Gastroesophageal sphincter (tissue), 4 donors: ENCODE results near the gene NINL. TPM values are rescaled to one million over a fixed set of nuclear protein-coding genes. Genes with fewer than 3 reads are reported as not detected.

Experiments used
- ATAC-seq: fragments of 150-250 bp; one replicate; pipeline ENCODE4 v1.9.1; 2016; ENCODE audit warnings: mild to moderate bottlenecking, moderate library complexity
- H3K27ac ChIP-seq, 4 donors: fragments of 200-600 bp; sonication (generic) in 3 of 4; 1 replicate in 3 of 4; 2 replicates in 1 of 4; pipeline ENCODE4 v1.5.1; 2016 to 2019
- H3K27me3 ChIP-seq: fragments of 200-600 bp; sonication (generic); one replicate; pipeline ENCODE4 v1.5.1; 2019
- H3K36me3 ChIP-seq, 2 donors: fragments of 200-600 bp; sonication (generic); one replicate each; pipeline ENCODE4 v1.5.1; 2019; ENCODE audit warnings: control low read depth in 1 of 2
- H3K4me1 ChIP-seq, 3 donors: fragments of 200-600 bp; sonication (generic); 1 replicate in 2 of 3; 2 replicates in 1 of 3; pipeline ENCODE4 v1.5.1; 2016 to 2019; ENCODE audit warnings: control low read depth in 2 of 3
- H3K4me3 ChIP-seq, 2 donors: fragments of 200-600 bp; sonication (generic); one replicate each; pipeline ENCODE4 v1.5.1; 2019; ENCODE audit warnings: mild to moderate bottlenecking in 1 of 2, moderate library complexity in 1 of 2
- H3K9me3 ChIP-seq, 3 donors: fragments of 200-600 bp; sonication (generic); one replicate each; pipeline ENCODE4 v1.5.1; 2017 to 2019; ENCODE audit warnings: control low read depth in 2 of 3
- EP300 ChIP-seq: sonication (generic); formaldehyde crosslinking; IDR thresholded peaks from one replicate; pipeline ENCODE4 v1.6.1; 2017; ENCODE audit warnings: antibody characterized with exemption, mild to moderate bottlenecking
- POLR2A ChIP-seq, 2 donors: fragments of 450-650 bp; IDR thresholded peaks; one replicate each; pipeline ENCODE4 v1.6.1; 2017; ENCODE audit warnings: antibody characterized with exemption in 2 of 2, mild to moderate bottlenecking in 2 of 2, moderate library complexity in 1 of 2
- POLR2AphosphoS5 ChIP-seq: sonication (generic); formaldehyde crosslinking; IDR thresholded peaks from one replicate; pipeline ENCODE4 v1.6.1; 2017; ENCODE audit warnings: antibody characterized with exemption
- WGBS, 2 donors: methylation state at CpG; one replicate each; pipeline ENCODE4 v1.1.5; 2018; ENCODE audit warnings: low coverage in 1 of 2; 5-methylcytosine and 5-hydroxymethylcytosine counted together
- total RNA-seq, 4 donors: library from RNA; depleted of rRNA; stranded (reverse); fragments of >200 nt; gene quantifications; one replicate each; pipeline ENCODE4 v1.1.0, GENCODE V29; 2016
- TF ChIP-seq, protein P1 (sequence below), 4 experiments: fragments of 200-600 bp in 2 of 4; fragments of 450-650 bp in 2 of 4; sonication (generic) in 1 of 4; IDR thresholded peaks; one replicate each; pipeline ENCODE4 v1.5.1; 2017 to 2019; ENCODE audit warnings: antibody characterized with exemption in 4 of 4, mild to moderate bottlenecking in 2 of 4, moderate library complexity in 2 of 4

NINL gene
- total RNA-seq, 4 donors from 2014 or later, result 4.2 to 7.5 (median 5.8) TPM

GRCh38 chr20:25496165-25496967, 89.0 kb downstream of the NINL start:
- H3K27ac ChIP-seq, result no peak overlapping the region
- no peaks in the 10 kb centered on the region for H3K27me3 ChIP-seq
- TF ChIP-seq, protein P1, sequence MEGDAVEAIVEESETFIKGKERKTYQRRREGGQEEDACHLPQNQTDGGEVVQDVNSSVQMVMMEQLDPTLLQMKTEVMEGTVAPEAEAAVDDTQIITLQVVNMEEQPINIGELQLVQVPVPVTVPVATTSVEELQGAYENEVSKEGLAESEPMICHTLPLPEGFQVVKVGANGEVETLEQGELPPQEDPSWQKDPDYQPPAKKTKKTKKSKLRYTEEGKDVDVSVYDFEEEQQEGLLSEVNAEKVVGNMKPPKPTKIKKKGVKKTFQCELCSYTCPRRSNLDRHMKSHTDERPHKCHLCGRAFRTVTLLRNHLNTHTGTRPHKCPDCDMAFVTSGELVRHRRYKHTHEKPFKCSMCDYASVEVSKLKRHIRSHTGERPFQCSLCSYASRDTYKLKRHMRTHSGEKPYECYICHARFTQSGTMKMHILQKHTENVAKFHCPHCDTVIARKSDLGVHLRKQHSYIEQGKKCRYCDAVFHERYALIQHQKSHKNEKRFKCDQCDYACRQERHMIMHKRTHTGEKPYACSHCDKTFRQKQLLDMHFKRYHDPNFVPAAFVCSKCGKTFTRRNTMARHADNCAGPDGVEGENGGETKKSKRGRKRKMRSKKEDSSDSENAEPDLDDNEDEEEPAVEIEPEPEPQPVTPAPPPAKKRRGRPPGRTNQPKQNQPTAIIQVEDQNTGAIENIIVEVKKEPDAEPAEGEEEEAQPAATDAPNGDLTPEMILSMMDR (IDR thresholded peaks at IDR 0.05), result no peak
- no peak for TF ChIP-seq POLR2AphosphoS5
- no peak for TF ChIP-seq EP300
- no peak for TF ChIP-seq POLR2A (IDR thresholded peaks at IDR 0.05)
- H3K9me3 ChIP-seq, result no peaks in the 10 kb centered on the region
- H3K4me3 ChIP-seq, result no peak overlapping the region
- H3K4me1 ChIP-seq, result no peaks in the 10 kb centered on the region
- no peak for ATAC-seq
- 96 to 100% methylated on average over 2 to 5 of the region's 14 CpGs for WGBS, 2 donors
- H3K36me3 ChIP-seq, result peaks cover 0 to 43% of the 10 kb centered on the region in 2 donors

GRCh38 chr20:25495189-25495824, 90.0 kb downstream of the NINL start:
- no CpG with 5 or more reads among the region's 18 CpGs for WGBS, 2 donors
- Histone ChIP-seq H3K4me3 (no peak overlapping the region), H3K36me3 (peaks cover 0 to 43% of the 10 kb centered on the region in 2 donors), H3K27me3 (no peaks in the 10 kb centered on the region), H3K4me1 (no peaks in the 10 kb centered on the region), H3K9me3 (no peaks in the 10 kb centered on the region), H3K27ac (no peak overlapping the region)
- no peak for ATAC-seq
- TF ChIP-seq, protein P1 (IDR thresholded peaks at IDR 0.05), result no peak
- no peak for TF ChIP-seq POLR2AphosphoS5
- TF ChIP-seq EP300, result no peak
- no peak for TF ChIP-seq POLR2A (IDR thresholded peaks at IDR 0.05)

GRCh38 chr20:25494506-25495188, 90.7 kb downstream of the NINL start:
- no CpG with 5 or more reads among the region's 17 CpGs for WGBS, 2 donors

GRCh38 chr20:25493748-25494505, 91.4 kb downstream of the NINL start:
- 80 to 100% methylated on average over 1 to 3 of the region's 10 CpGs for WGBS, 2 donors
- ATAC-seq, result no peak
- TF ChIP-seq POLR2A (IDR thresholded peaks at IDR 0.05), result no peak
- TF ChIP-seq EP300, result no peak
- TF ChIP-seq, protein P1 (IDR thresholded peaks at IDR 0.05), result no peak
- TF ChIP-seq POLR2AphosphoS5, result no peak
- Histone ChIP-seq H3K4me3 (no peak overlapping the region), H3K36me3 (peaks cover 0 to 53% of the 10 kb centered on the region in 2 donors), H3K9me3 (no peaks in the 10 kb centered on the region), H3K27me3 (no peaks in the 10 kb centered on the region), H3K4me1 (no peaks in the 10 kb centered on the region), H3K27ac (no peak overlapping the region)

More at GRCh38 chr20:25494506-25495188, 90.7 kb downstream of the NINL start:
- no peak for TF ChIP-seq EP300
- TF ChIP-seq, protein P1 (IDR thresholded peaks at IDR 0.05), result no peak
- TF ChIP-seq POLR2A (IDR thresholded peaks at IDR 0.05), result no peak
- no peak for TF ChIP-seq POLR2AphosphoS5
- H3K27me3 ChIP-seq, result no peaks in the 10 kb centered on the region
- no peaks in the 10 kb centered on the region for H3K9me3 ChIP-seq
- H3K27ac ChIP-seq, result no peak overlapping the region
- no peak for ATAC-seq
- no peak overlapping the region for H3K4me3 ChIP-seq
- peaks cover 0 to 46% of the 10 kb centered on the region in 2 donors for H3K36me3 ChIP-seq
- H3K4me1 ChIP-seq, result no peaks in the 10 kb centered on the region
